ENCODE measurements around the gene KAT8. TPM values are rescaled to one million over a fixed set of nuclear protein-coding genes. Genes with fewer than 3 reads are reported as not detected.

Gene KAT8
- total and polyA plus RNA-seq, 10 of the 15 experiments (the other 5 are each of a cell fraction or from before 2014, with no cell fraction given), result 5.5 to 55.8 (median 39.6) TPM

DNA sequence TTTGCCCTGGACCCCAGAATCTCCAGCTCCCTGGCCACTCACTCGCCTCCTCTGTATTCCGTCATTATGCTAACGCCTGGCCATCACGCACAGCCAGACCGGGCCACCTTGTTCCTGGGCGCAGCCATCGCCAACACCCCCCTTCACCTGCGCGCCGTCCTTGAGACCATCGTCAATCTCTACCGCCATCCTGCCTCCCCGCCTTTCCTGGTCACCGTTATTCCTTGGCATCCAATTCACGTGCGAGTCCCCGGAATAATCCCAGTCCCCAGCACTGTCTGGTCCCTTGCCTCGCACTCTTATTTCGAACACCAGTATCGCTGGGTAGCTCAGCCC, 23.4 kb upstream of the KAT8 start:
- CTCF ChIA-PET, result interaction anchor here (1.2 to 4.2 kb wide), 5 partner anchors 9 to 139 kb away, joined by 3 to 27 read pairs (median 13); partner anchors contain the start of gene HSD3B7
- ATAC-seq (peak; percentile 27), DNase-seq (ENCODE audit: low read depth, low spot score) (no peak), FAIRE-seq (no peak)
- RAD21 ChIA-PET (ENCODE audit: unreplicated experiment), result interaction anchor here (1.1 to 2.4 kb wide), 6 partner anchors 20 to 349 kb away, joined by 5 to 8 read pairs (median 5); partner anchors contain the start of genes HSD3B7, ZNF646, ZNF668 and ZNF843
- H3K27ac ChIP-seq (ENCODE audit: control insufficient read depth, insufficient read depth), result peak overlapping the region; percentile 81
- H2AFZ ChIP-seq (ENCODE audit: control insufficient read depth, low read depth, low read length), result peak overlapping the region; percentile 93
- in situ Hi-C loops (cut with MboI), result no loop called here
- peaks cover 0 to 2% of the 10 kb centered on the region in 2 experiments; a peak in 3 of 4 replicates for H3K36me3 ChIP-seq (ENCODE audit: control insufficient read depth in 2 of 2, insufficient read depth in 2 of 2, low read length in 1 of 2)
- peaks cover 8% of the 10 kb centered on the region for H3K4me1 ChIP-seq (ENCODE audit: control insufficient read depth, insufficient read depth, low read length)
- no peaks in the 10 kb centered on the region for H3K9me3 ChIP-seq (replicated peaks; ENCODE audit: control insufficient read depth, insufficient read depth, low read length)
- SMC1A ChIA-PET (ENCODE audit: uncharacterized antibody, unreplicated experiment), result interaction anchor here (1.7 kb wide), 1 partner anchor 108 kb away, joined by 5 read pairs; no protein-coding TSS in a partner anchor
- H4K20me1 ChIP-seq (ENCODE audit: control insufficient read depth, insufficient read depth), result no peaks in the 10 kb centered on the region
- WGBS (ENCODE audit: insufficient coverage, insufficient replicate concordance, low lambda C conversion rate, missing lambda C conversion rate), result 1% methylated on average over 20 of the region's 20 CpGs
- peak overlapping the region; percentile 99 for H3K4me3 ChIP-seq
- peak overlapping the region; percentile 83 for H3K9ac ChIP-seq (ENCODE audit: control insufficient read depth, insufficient read depth, low read length)
- BruUV-seq (replicated peaks), result no TSS peak
- H3K4me2 ChIP-seq (ENCODE audit: control insufficient read depth, insufficient read depth), result peak overlapping the region; percentile 86
- intact Hi-C loops (cut with micrococcal nuclease; ENCODE audit: unreplicated experiment), result loop anchor here (1.0 to 10.0 kb wide), 5 partner anchors 20 to 348 kb away; partner anchors contain the start of genes HSD3B7, SETD1A, STX4 and ZNF646
- H3K27me3 ChIP-seq (replicated peaks in 1 of 2; ENCODE audit: control insufficient read depth in 2 of 2, insufficient read depth in 2 of 2, low read length in 1 of 2), result no peaks in the 10 kb centered on the region
- TF ChIP-seq MXI1 (IDR thresholded peaks at IDR 0.05; ENCODE audit: low read depth, low read length) (peak; percentile 2; the same call in 1 of the 2 replicates), ZSCAN29 (IDR thresholded peaks at IDR 0.05) (no peak)
- POLR2A ChIA-PET, result interaction anchor here (0.6 to 1.5 kb wide), 7 partner anchors 20 to 780 kb away, joined by 3 to 5 read pairs (median 3); partner anchors contain the start of genes FUS, STX4, ZNF267 and ZNF646
- H3K79me2 ChIP-seq (ENCODE audit: control insufficient read depth, insufficient read depth, low read length), result peaks cover 20% of the 10 kb centered on the region

DNA sequence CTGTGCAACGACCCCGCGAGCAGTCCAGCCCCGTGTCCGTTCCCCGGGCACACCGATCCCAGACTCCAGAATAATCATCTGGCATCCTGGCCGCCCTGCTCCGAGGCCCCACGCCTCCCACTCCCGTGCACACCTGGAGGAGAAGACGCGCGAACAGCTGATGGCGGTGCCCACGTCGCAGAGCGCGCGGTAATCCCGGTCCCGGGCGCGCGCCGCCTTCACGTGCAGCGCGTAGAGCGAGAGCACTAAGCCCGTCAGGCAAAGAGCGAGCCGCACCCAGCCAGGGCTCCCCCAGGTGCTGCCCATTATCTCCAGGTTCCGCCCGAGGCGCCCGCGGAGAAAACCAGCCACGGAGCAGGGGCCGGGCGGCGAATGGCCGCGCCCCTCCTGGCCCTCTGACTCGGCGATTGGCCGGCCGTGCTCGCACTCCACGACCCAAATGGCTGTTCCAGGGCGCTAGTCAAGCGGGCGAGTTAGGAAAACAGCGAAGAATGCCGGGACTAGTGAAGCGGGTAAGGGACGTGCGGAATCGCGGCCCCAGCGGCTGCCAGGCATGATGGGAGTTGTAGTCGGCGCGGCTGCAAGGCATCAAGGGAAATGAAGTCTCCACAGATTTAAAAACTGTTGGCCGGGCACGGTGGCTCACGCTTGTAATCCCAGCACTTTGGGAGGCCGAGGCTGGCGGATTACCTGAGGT, 22.9 kb upstream of the KAT8 start, which contains the start of gene VKORC1:
Gene VKORC1 (minus strand): TSS at position 374 of the 697 bp plus-strand sequence. CDS start 68 bp downstream, at position 306.
- ATAC-seq (peak; percentile 89), DNase-seq (ENCODE audit: low read depth, low spot score) (peak; percentile 87), FAIRE-seq (peak; percentile 73)
- peaks cover 20% of the 10 kb centered on the region for H3K79me2 ChIP-seq (ENCODE audit: control insufficient read depth, insufficient read depth, low read length)
- peak within 1 kb of the TSS; percentile 83 for H3K9ac ChIP-seq (ENCODE audit: control insufficient read depth, insufficient read depth, low read length)
- 1% methylated on average over 69 of the region's 69 CpGs for WGBS (ENCODE audit: insufficient coverage, insufficient replicate concordance, low lambda C conversion rate, missing lambda C conversion rate)
- BruUV-seq (replicated peaks), result TSS peak; percentile 70
- SMC1A ChIA-PET (ENCODE audit: uncharacterized antibody, unreplicated experiment), result interaction anchor here (0.8 to 1.7 kb wide), 2 partner anchors 100 to 109 kb away, joined by 3 to 5 read pairs; no protein-coding TSS in a partner anchor
- peak within 1 kb of the TSS; percentile 95 for H2AFZ ChIP-seq (ENCODE audit: control insufficient read depth, low read depth, low read length)
- H3K4me2 ChIP-seq (ENCODE audit: control insufficient read depth, insufficient read depth), result peak within 1 kb of the TSS; percentile 86
- H3K9me3 ChIP-seq (replicated peaks; ENCODE audit: control insufficient read depth, insufficient read depth, low read length), result no peaks in the 10 kb centered on the region
- POLR2A ChIA-PET, result interaction anchor here (0.6 to 2.0 kb wide), 8 partner anchors 21 to 324 kb away, joined by 3 to 5 read pairs (median 4); partner anchors contain the start of genes FUS, KAT8, STX4 and ZNF646
- H3K27ac ChIP-seq (ENCODE audit: control insufficient read depth, insufficient read depth), result peak within 1 kb of the TSS; percentile 81
- intact Hi-C loops (cut with micrococcal nuclease; ENCODE audit: unreplicated experiment) (loop anchor here (1.0 to 10.0 kb wide), 6 partner anchors 20 to 348 kb away; partner anchors contain the start of genes HSD3B7, SETD1A, STX4 and ZNF646), in situ Hi-C loops (cut with MboI) (loop anchor here (5.0 kb wide), 1 partner anchor 107 kb away; the partner anchor contains the start of gene HSD3B7)
- RAD21 ChIA-PET (ENCODE audit: unreplicated experiment), result interaction anchor here (0.7 to 1.8 kb wide), 7 partner anchors 21 to 348 kb away, joined by 3 to 8 read pairs (median 5); partner anchors contain the start of genes HSD3B7, ZNF646, ZNF668 and ZNF843
- H4K20me1 ChIP-seq (ENCODE audit: control insufficient read depth, insufficient read depth), result no peaks in the 10 kb centered on the region
- peaks cover 0 to 2% of the 10 kb centered on the region in 2 experiments; a peak in 3 of 4 replicates for H3K36me3 ChIP-seq (ENCODE audit: control insufficient read depth in 2 of 2, insufficient read depth in 2 of 2, low read length in 1 of 2)
- peak within 1 kb of the TSS; percentile 99 for H3K4me3 ChIP-seq
- H3K27me3 ChIP-seq (replicated peaks in 1 of 2; ENCODE audit: control insufficient read depth in 2 of 2, insufficient read depth in 2 of 2, low read length in 1 of 2), result no peaks in the 10 kb centered on the region
- peaks cover 8% of the 10 kb centered on the region for H3K4me1 ChIP-seq (ENCODE audit: control insufficient read depth, insufficient read depth, low read length)
- CTCF ChIA-PET, result interaction anchor here (0.7 to 4.2 kb wide), 8 partner anchors 8 to 775 kb away, joined by 3 to 27 read pairs (median 6); partner anchors contain the start of genes HSD3B7, ZNF646 and ZNF668
- TF ChIP-seq, protein P1, sequence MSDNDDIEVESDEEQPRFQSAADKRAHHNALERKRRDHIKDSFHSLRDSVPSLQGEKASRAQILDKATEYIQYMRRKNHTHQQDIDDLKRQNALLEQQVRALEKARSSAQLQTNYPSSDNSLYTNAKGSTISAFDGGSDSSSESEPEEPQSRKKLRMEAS (IDR thresholded peaks at IDR 0.05; ENCODE audit: low read depth, low read length), result peak; percentile 38
- TF ChIP-seq, protein P2, sequence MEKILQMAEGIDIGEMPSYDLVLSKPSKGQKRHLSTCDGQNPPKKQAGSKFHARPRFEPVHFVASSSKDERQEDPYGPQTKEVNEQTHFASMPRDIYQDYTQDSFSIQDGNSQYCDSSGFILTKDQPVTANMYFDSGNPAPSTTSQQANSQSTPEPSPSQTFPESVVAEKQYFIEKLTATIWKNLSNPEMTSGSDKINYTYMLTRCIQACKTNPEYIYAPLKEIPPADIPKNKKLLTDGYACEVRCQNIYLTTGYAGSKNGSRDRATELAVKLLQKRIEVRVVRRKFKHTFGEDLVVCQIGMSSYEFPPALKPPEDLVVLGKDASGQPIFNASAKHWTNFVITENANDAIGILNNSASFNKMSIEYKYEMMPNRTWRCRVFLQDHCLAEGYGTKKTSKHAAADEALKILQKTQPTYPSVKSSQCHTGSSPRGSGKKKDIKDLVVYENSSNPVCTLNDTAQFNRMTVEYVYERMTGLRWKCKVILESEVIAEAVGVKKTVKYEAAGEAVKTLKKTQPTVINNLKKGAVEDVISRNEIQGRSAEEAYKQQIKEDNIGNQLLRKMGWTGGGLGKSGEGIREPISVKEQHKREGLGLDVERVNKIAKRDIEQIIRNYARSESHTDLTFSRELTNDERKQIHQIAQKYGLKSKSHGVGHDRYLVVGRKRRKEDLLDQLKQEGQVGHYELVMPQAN (conservative IDR thresholded peaks at IDR 0.05), result peak; percentile 84
- TF ChIP-seq JUNB (IDR thresholded peaks at IDR 0.05) (no peak), SIN3A (IDR thresholded peaks at IDR 0.05; ENCODE audit: low read depth, low read length) (peak; percentile 69; the same call in 1 of the 2 replicates), TCF7 (IDR thresholded peaks at IDR 0.05; ENCODE audit: borderline replicate concordance) (no peak), BHLHE40 (IDR thresholded peaks at IDR 0.05; ENCODE audit: borderline replicate concordance in 1 of 2, low read depth in 2 of 2, low read length in 1 of 2) (peak; percentile 84 to 98), BACH1 (IDR thresholded peaks at IDR 0.05; ENCODE audit: borderline replicate concordance) (peak; percentile 56)
- TF ChIP-seq, protein P3, sequence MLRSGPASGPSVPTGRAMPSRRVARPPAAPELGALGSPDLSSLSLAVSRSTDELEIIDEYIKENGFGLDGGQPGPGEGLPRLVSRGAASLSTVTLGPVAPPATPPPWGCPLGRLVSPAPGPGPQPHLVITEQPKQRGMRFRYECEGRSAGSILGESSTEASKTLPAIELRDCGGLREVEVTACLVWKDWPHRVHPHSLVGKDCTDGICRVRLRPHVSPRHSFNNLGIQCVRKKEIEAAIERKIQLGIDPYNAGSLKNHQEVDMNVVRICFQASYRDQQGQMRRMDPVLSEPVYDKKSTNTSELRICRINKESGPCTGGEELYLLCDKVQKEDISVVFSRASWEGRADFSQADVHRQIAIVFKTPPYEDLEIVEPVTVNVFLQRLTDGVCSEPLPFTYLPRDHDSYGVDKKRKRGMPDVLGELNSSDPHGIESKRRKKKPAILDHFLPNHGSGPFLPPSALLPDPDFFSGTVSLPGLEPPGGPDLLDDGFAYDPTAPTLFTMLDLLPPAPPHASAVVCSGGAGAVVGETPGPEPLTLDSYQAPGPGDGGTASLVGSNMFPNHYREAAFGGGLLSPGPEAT (IDR thresholded peaks at IDR 0.05; ENCODE audit: low read depth), result peak; percentile 70; the same call in 1 of the 2 replicates

Data from GM12878 (cell line).